ENCODE data around the gene ZNF296. TPM values are rescaled to one million over a fixed set of nuclear protein-coding genes. Genes with fewer than 3 reads are reported as not detected.

Gene ZNF296
- total RNA-seq, 4 donors from 2014 or later, result 0.27 TPM; not detected in 3

DNA sequence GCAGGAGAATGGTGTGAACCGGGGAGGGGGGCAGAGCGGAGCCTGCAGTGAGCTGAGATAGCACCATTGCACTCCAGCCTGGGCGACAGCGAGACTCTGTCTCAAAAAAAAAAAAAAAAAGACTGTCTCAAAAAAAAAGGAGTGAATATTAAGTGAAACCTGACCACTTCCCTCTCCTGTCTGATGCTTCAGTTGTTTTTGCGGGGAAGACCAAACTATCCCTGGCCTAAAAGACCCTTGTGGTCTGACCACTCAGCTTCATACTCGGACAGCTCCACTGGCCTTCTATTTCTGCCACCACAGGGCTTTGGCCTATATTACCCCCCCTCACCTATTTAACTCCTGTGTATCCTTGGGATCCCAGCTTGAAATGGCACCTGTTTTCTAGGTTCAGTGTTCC, 35.2 kb downstream of the ZNF296 start:
- H3K27me3 ChIP-seq, result no peaks in the 10 kb centered on the region
- intact Hi-C loops (cut with DNase I; ENCODE audit: low total_unique reads), result no loop called here
- TF ChIP-seq POLR2A (IDR thresholded peaks at IDR 0.05), result no peak
- TF ChIP-seq, protein P1, sequence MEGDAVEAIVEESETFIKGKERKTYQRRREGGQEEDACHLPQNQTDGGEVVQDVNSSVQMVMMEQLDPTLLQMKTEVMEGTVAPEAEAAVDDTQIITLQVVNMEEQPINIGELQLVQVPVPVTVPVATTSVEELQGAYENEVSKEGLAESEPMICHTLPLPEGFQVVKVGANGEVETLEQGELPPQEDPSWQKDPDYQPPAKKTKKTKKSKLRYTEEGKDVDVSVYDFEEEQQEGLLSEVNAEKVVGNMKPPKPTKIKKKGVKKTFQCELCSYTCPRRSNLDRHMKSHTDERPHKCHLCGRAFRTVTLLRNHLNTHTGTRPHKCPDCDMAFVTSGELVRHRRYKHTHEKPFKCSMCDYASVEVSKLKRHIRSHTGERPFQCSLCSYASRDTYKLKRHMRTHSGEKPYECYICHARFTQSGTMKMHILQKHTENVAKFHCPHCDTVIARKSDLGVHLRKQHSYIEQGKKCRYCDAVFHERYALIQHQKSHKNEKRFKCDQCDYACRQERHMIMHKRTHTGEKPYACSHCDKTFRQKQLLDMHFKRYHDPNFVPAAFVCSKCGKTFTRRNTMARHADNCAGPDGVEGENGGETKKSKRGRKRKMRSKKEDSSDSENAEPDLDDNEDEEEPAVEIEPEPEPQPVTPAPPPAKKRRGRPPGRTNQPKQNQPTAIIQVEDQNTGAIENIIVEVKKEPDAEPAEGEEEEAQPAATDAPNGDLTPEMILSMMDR (IDR thresholded peaks at IDR 0.05), result no peak
- H3K9me3 ChIP-seq, result no peaks in the 10 kb centered on the region
- H3K36me3 ChIP-seq, result no peaks in the 10 kb centered on the region
- H3K4me1 ChIP-seq, result peaks cover 6 to 19% of the 10 kb centered on the region in 2 donors
- H3K4me3 ChIP-seq, result no peak overlapping the region
- no peak for DNase-seq
- no peak overlapping the region for H3K27ac ChIP-seq

- intact Hi-C loops (cut with DNase I; ENCODE audit: low total_unique reads), result no loop called here
- no peaks in the 10 kb centered on the region for H3K9me3 ChIP-seq
- no peak overlapping the region for H3K27ac ChIP-seq
- H3K4me1 ChIP-seq, result peaks cover 6 to 19% of the 10 kb centered on the region in 2 donors
- H3K4me3 ChIP-seq, result peak overlapping the region in 1 of 2 donors; percentile 77
- H3K27me3 ChIP-seq, result no peaks in the 10 kb centered on the region
- DNase-seq, result no peak
- TF ChIP-seq, protein P1 (IDR thresholded peaks at IDR 0.05), result no peak
- no peak for TF ChIP-seq POLR2A (IDR thresholded peaks at IDR 0.05)
- no peaks in the 10 kb centered on the region for H3K36me3 ChIP-seq
Measured at GRCh38 chr19:45040059-45040771, 36.1 kb downstream of the ZNF296 start.

DNA sequence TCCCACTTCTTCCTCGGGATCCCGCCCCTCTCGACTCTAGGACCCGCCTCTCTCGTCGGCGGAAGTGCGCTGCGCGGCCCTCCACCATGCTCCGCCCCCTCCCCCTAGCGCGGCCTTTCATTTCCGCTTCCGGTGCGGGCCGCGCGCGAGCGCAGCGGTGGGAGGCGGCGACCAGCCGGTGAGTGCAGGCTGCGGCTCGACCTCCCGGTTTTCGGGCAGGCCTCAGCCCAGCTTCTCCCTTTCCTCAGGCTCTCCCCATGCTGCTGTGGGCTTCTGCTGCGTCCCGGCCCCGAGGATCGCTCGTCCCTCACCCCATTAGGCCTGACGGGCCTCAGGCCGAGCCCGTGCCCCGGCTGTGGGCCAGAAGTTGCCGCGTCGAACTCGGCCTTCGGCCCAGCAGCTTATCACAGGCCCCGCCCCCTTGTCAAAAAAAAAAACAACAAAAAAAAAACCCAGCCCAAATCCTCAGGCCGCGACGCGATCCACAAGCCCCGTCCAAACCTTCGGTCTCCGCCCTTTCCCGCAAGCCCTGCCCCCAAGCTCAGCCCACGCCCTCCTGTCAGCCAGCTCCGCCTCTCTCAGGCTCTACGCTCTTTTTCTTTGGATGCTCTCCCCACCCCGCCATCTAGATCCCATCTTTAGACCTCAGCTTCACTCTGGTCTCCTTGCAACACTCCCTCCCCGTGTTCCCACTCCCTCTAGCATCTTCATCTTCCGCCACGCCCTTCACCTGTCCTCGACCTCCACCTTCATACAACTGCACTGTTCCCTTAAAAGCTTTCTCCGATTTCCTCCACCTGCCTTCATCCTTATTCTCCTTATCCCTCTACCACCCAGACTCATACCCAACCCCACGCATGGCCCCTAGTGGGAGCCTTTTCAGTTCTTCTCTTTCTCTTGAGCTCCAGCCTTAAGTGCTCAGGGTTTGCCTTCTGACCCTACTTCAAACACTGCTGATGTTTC, 37.1 kb downstream of the ZNF296 start, which contains the start of gene CLASRP:
CLASRP (plus strand) TSS at position 115 of the 963 bp plus-strand sequence. CDS start 1,168 bp downstream, outside the sequence.
- Histone ChIP-seq H3K9me3 (no peaks in the 10 kb centered on the region), H3K27ac (peak within 1 kb of the TSS; percentile 87 to 89), H3K4me3 (peak within 1 kb of the TSS; percentile 77 to 98), H3K27me3 (no peaks in the 10 kb centered on the region), H3K36me3 (no peaks in the 10 kb centered on the region), H3K4me1 (peaks cover 6 to 19% of the 10 kb centered on the region in 2 donors)
- TF ChIP-seq, protein P1 (IDR thresholded peaks at IDR 0.05), result peak in 2 of 4 experiments; percentile 14 to 23
- TF ChIP-seq POLR2A (IDR thresholded peaks at IDR 0.05), result peak; percentile 81 to 95
- peak; percentile 90 to 91 for DNase-seq
- intact Hi-C loops (cut with DNase I; ENCODE audit: low total_unique reads), result loop anchor here (2.0 kb wide), 1 partner anchor 40 kb away; the partner anchor contains the start of gene GEMIN7

- intact Hi-C loops (cut with DNase I; ENCODE audit: low total_unique reads), result loop anchor here (2.0 kb wide), 1 partner anchor 41 kb away; the partner anchor contains the start of gene GEMIN7
- H3K36me3 ChIP-seq, result no peaks in the 10 kb centered on the region
- H3K4me1 ChIP-seq, result peaks cover 6 to 19% of the 10 kb centered on the region in 2 donors
- no peak for DNase-seq
- H3K27me3 ChIP-seq, result no peaks in the 10 kb centered on the region
- H3K4me3 ChIP-seq, result no peak overlapping the region
- no peak overlapping the region for H3K27ac ChIP-seq
- no peaks in the 10 kb centered on the region for H3K9me3 ChIP-seq
- TF ChIP-seq, protein P1 (IDR thresholded peaks at IDR 0.05), result no peak
- no peak for TF ChIP-seq POLR2A (IDR thresholded peaks at IDR 0.05)
Measured at GRCh38 chr19:45037393-45038169, 38.7 kb downstream of the ZNF296 start.
